ENCODE measurements around the gene HDAC8. TPM values are rescaled to one million over a fixed set of nuclear protein-coding genes. Genes with fewer than 3 reads are reported as not detected.

The HDAC8 gene
- total RNA-seq, 1 donor from 2014 or later = 42.1 TPM

- no peak for DNase-seq (ENCODE audit: low spot score)
These were observed 196.5 kb downstream of the HDAC8 start for GRCh38 chrX:72376124-72376523.

GRCh38 chrX:72373136-72373535, 199.5 kb downstream of the HDAC8 start:
- no peak for DNase-seq (ENCODE audit: low spot score)

- no peak for DNase-seq (ENCODE audit: low spot score)
These were observed 199.9 kb downstream of the HDAC8 start for GRCh38 chrX:72372735-72373134.

GRCh38 chrX:72371405-72371804, 201.2 kb downstream of the HDAC8 start:
- no peak for DNase-seq (ENCODE audit: low spot score)

GRCh38 chrX:72368796-72369195, 203.8 kb downstream of the HDAC8 start:
- no peak for DNase-seq (ENCODE audit: low spot score)

- DNase-seq (ENCODE audit: low spot score) = no peak
These were observed 205.1 kb downstream of the HDAC8 start for GRCh38 chrX:72367516-72367915.

GRCh38 chrX:72366701-72367454, 205.8 kb downstream of the HDAC8 start:
- no peak for DNase-seq (ENCODE audit: low spot score)

GRCh38 chrX:72366178-72366577, 206.5 kb downstream of the HDAC8 start:
- no peak for DNase-seq (ENCODE audit: low spot score)

- DNase-seq (ENCODE audit: low spot score) = no peak
These were observed 207.5 kb downstream of the HDAC8 start for GRCh38 chrX:72365126-72365525.

- DNase-seq (ENCODE audit: low spot score) = no peak
These were observed 212.3 kb downstream of the HDAC8 start for GRCh38 chrX:72360326-72360725.

- DNase-seq (ENCODE audit: low spot score) = no peak
These were observed 214.3 kb downstream of the HDAC8 start for GRCh38 chrX:72358313-72358712.

- DNase-seq (ENCODE audit: low spot score) = no peak
These were observed 219.9 kb downstream of the HDAC8 start for GRCh38 chrX:72352786-72353185.

- DNase-seq (ENCODE audit: low spot score) = no peak
These were observed 220.9 kb downstream of the HDAC8 start for GRCh38 chrX:72351606-72352334.

- no peak for DNase-seq (ENCODE audit: low spot score)
These were observed 223.5 kb downstream of the HDAC8 start for GRCh38 chrX:72349190-72349589.

GRCh38 chrX:72348247-72348979, 224.2 kb downstream of the HDAC8 start:
- no peak for DNase-seq (ENCODE audit: low spot score)

- no peak for DNase-seq (ENCODE audit: low spot score)
These were observed 225.3 kb downstream of the HDAC8 start for GRCh38 chrX:72347366-72347765.

GRCh38 chrX:72346302-72346949, 226.2 kb downstream of the HDAC8 start:
- DNase-seq (ENCODE audit: low spot score) = no peak

GRCh38 chrX:72340626-72341025, 232.0 kb downstream of the HDAC8 start:
- DNase-seq (ENCODE audit: low spot score) = no peak

GRCh38 chrX:72340041-72340440, 232.6 kb downstream of the HDAC8 start:
- no peak for DNase-seq (ENCODE audit: low spot score)

- DNase-seq (ENCODE audit: low spot score) = no peak
These were observed 242.5 kb downstream of the HDAC8 start for GRCh38 chrX:72330131-72330530.

GRCh38 chrX:72326605-72327300, 245.9 kb downstream of the HDAC8 start:
- no peak for DNase-seq (ENCODE audit: low spot score)

Data from ureter (tissue), 1 donor.